Panc1 (cell line): ENCODE results near the gene SMCO1. TPM values are rescaled to one million over a fixed set of nuclear protein-coding genes. Genes with fewer than 3 reads are reported as not detected.

Experiments
- ATAC-seq: fragments of 200-7000 bp; cut with Tn5 transposase; 2 replicates; pipeline ENCODE4 v1.9.1; 2020; ENCODE audit warnings: mild to moderate bottlenecking, moderate library complexity
- BruUV-seq: library from RNA; stranded (reverse); fragments of 400-500 nt; replicated peaks from 2 replicates; lab custom pipeline; 2021; lab: Mats Ljungman, UMichigan
- CTCF ChIA-PET: fragments of 300-600 bp; sonication (Branson Sonifier 250); formaldehyde crosslinking; loops from one replicate; lab custom pipeline; 2022; ENCODE audit warnings: antibody characterized with exemption; lab: Charles Lee
- POLR2A ChIA-PET: fragments of 300-600 bp; sonication (Branson Sonifier 250); formaldehyde crosslinking; loops from one replicate; lab custom pipeline; 2022; ENCODE audit warnings: antibody characterized with exemption; lab: Charles Lee
- DNase-seq: peaks from one replicate; pipeline ENCODE4 v3.0.0-alpha.2; 2010; ENCODE audit warnings: low read depth, low spot score
- H3K27ac ChIP-seq: 2 replicates; pipeline ENCODE4 v1.5.1; 2011; ENCODE audit warnings: mild to moderate bottlenecking, low read length, inconsistent platforms
- H3K27me3 ChIP-seq: fragments of 200-500 bp; sonication (Bioruptor generic); 2 replicates; pipeline ENCODE4 v1.6.0; 2014; ENCODE audit warnings: low read length, inconsistent platforms; ENCODE audit not compliant: control insufficient read depth, insufficient read depth
- H3K36me3 ChIP-seq: fragments of 200-500 bp; sonication (Bioruptor generic); 2 replicates; pipeline ENCODE4 v1.5.1; 2014; ENCODE audit warnings: inconsistent platforms, mild to moderate bottlenecking, low read length, moderate library complexity; ENCODE audit not compliant: control insufficient read depth, insufficient read depth
- H3K4me1 ChIP-seq: 2 replicates; pipeline ENCODE4 v1.5.1; 2011; ENCODE audit warnings: inconsistent platforms, mild to moderate bottlenecking, low read length, moderate library complexity; ENCODE audit not compliant: control insufficient read depth, insufficient read depth
- H3K4me3 ChIP-seq, 2 experiments: 2 replicates each; pipeline ENCODE4 v1.5.1; 2011 to 2012; ENCODE audit warnings: low read depth in 2 of 2, low read length in 2 of 2, mild to moderate bottlenecking in 2 of 2, inconsistent platforms in 1 of 2, moderate library complexity in 1 of 2
- H3K9me3 ChIP-seq: fragments of 200-500 bp; sonication (Bioruptor generic); 2 replicates; pipeline ENCODE4 v1.5.1; 2014; ENCODE audit warnings: low read depth, mild to moderate bottlenecking, inconsistent platforms, low read length, moderate library complexity; ENCODE audit not compliant: control insufficient read depth, insufficient read depth
- POLR2AphosphoS5 ChIP-seq: IDR thresholded peaks from 2 replicates; pipeline ENCODE4 v1.6.1; 2012; ENCODE audit warnings: mild to moderate bottlenecking, low read depth, low read length, moderate library complexity
- SIN3A ChIP-seq: IDR thresholded peaks from 2 replicates; pipeline ENCODE4 v1.6.1; 2012; ENCODE audit warnings: low read depth, mild to moderate bottlenecking, low read length, moderate library complexity, borderline replicate concordance; ENCODE audit not compliant: insufficient read depth
- TCF7L2 ChIP-seq: IDR thresholded peaks from 2 replicates; pipeline ENCODE4 v1.6.1; 2011; ENCODE audit warnings: mild to moderate bottlenecking, low read depth, low read length, inconsistent platforms
- in situ Hi-C: cut with HindIII; loops from 2 replicates; pipeline ENCODE4 v1.10.0; 2016; ENCODE audit warnings: low sequenced_read_pairs, low pct_unique_long_range_greater_than_20kb
- intact Hi-C: fragments of 100-400 bp; cut with micrococcal nuclease; formaldehyde crosslinking; loops from one replicate; pipeline ENCODE4 v1.10.0; 2022; ENCODE audit not compliant: unreplicated experiment
- total RNA-seq: library from RNA; stranded (reverse); gene quantifications from one replicate; pipeline ENCODE4 v1.2.1, GENCODE V29; 2021; ENCODE audit not compliant: unreplicated experiment
- TF ChIP-seq, protein P1 (sequence below): fragments of 450-650 bp; IDR thresholded peaks from 2 replicates; pipeline ENCODE4 v1.5.1; 2017; ENCODE audit warnings: mild to moderate bottlenecking
- TF ChIP-seq, protein P2 (sequence below), 2 experiments: IDR thresholded peaks; 2 replicates each; pipeline ENCODE4 v1.6.1; 2011 to 2012; ENCODE audit warnings: low read depth in 2 of 2, control low read depth in 1 of 2, low read length in 1 of 2, mild to moderate bottlenecking in 1 of 2, moderate library complexity in 1 of 2; ENCODE audit not compliant: insufficient read depth in 1 of 2

SMCO1 gene
- total RNA-seq, 1 experiment from 2014 or later: not detected

DNA sequence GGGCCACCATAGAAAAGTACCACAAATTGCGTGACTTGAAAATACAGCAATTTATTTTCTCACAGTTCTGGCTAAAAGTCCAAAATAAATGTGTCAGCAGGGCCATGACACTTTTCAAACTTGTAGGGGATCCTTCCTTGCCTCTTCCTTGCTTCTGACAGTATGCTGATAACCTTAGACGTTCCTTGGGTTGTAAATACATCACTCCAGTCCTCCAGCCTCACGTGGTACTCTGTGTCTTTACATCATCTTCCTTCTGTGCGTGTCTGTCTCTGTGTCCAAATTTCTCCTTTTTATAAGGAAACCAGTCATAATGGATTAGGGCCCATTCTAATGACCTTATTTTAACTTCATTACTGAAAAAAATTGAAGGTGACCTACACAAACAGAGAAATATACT is 19.0 kb downstream of the SMCO1 start:
- intact Hi-C loops (no loop called here), in situ Hi-C loops (no loop called here)
- Histone ChIP-seq H3K4me1 (peaks cover 13% of the 10 kb centered on the region), H3K36me3 (no peaks in the 10 kb centered on the region), H3K27me3 (no peaks in the 10 kb centered on the region), H3K4me3 (no peak overlapping the region), H3K9me3 (no peaks in the 10 kb centered on the region), H3K27ac (no peak overlapping the region)
- BruUV-seq: no TSS peak
- TF ChIP-seq, protein P1, sequence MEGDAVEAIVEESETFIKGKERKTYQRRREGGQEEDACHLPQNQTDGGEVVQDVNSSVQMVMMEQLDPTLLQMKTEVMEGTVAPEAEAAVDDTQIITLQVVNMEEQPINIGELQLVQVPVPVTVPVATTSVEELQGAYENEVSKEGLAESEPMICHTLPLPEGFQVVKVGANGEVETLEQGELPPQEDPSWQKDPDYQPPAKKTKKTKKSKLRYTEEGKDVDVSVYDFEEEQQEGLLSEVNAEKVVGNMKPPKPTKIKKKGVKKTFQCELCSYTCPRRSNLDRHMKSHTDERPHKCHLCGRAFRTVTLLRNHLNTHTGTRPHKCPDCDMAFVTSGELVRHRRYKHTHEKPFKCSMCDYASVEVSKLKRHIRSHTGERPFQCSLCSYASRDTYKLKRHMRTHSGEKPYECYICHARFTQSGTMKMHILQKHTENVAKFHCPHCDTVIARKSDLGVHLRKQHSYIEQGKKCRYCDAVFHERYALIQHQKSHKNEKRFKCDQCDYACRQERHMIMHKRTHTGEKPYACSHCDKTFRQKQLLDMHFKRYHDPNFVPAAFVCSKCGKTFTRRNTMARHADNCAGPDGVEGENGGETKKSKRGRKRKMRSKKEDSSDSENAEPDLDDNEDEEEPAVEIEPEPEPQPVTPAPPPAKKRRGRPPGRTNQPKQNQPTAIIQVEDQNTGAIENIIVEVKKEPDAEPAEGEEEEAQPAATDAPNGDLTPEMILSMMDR: no peak
- TF ChIP-seq SIN3A: no peak
- TF ChIP-seq TCF7L2: no peak
- TF ChIP-seq, protein P2, sequence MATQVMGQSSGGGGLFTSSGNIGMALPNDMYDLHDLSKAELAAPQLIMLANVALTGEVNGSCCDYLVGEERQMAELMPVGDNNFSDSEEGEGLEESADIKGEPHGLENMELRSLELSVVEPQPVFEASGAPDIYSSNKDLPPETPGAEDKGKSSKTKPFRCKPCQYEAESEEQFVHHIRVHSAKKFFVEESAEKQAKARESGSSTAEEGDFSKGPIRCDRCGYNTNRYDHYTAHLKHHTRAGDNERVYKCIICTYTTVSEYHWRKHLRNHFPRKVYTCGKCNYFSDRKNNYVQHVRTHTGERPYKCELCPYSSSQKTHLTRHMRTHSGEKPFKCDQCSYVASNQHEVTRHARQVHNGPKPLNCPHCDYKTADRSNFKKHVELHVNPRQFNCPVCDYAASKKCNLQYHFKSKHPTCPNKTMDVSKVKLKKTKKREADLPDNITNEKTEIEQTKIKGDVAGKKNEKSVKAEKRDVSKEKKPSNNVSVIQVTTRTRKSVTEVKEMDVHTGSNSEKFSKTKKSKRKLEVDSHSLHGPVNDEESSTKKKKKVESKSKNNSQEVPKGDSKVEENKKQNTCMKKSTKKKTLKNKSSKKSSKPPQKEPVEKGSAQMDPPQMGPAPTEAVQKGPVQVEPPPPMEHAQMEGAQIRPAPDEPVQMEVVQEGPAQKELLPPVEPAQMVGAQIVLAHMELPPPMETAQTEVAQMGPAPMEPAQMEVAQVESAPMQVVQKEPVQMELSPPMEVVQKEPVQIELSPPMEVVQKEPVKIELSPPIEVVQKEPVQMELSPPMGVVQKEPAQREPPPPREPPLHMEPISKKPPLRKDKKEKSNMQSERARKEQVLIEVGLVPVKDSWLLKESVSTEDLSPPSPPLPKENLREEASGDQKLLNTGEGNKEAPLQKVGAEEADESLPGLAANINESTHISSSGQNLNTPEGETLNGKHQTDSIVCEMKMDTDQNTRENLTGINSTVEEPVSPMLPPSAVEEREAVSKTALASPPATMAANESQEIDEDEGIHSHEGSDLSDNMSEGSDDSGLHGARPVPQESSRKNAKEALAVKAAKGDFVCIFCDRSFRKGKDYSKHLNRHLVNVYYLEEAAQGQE (IDR thresholded peaks at IDR 0.05; ENCODE audit: insufficient read depth in 1 of 2, low read depth in 2 of 2, low read length in 1 of 2): no peak
- no peak for TF ChIP-seq POLR2AphosphoS5
- ATAC-seq (no peak), DNase-seq (no peak)
- POLR2A ChIA-PET: no interaction called here
- CTCF ChIA-PET: no interaction called here

DNA sequence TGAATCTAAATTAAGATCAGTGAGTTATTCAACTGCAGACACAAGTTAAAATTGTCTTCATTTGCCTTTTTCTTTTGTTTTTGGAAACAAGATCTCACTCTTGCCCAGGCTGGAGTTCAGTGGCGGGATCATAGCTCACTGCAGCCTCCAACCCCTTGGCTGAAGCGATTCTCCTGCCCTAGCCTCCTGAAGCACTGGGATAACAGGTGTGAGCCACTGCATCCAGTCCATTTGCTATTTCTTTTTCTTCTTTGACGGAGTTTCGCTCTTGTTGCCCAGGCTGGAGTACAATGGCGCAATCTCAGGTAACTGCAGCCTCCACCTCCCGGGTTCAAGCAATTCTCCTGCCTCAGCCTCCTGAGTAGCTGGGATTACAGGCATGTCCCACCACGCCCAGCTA is 21.9 kb downstream of the SMCO1 start:
- no peaks in the 10 kb centered on the region for H3K9me3 ChIP-seq
- ChIA-PET CTCF (interaction anchor here (0.5 kb wide), 1 partner anchor 12 kb away, joined by 6 read pairs; no protein-coding TSS in a partner anchor), POLR2A (no interaction called here)
- DNase-seq (no peak), ATAC-seq (no peak)
- intact Hi-C loops (no loop called here), in situ Hi-C loops (no loop called here)
- no peaks in the 10 kb centered on the region for H3K36me3 ChIP-seq
- TF ChIP-seq TCF7L2 (no peak), POLR2AphosphoS5 (no peak)
- TF ChIP-seq, protein P2 (IDR thresholded peaks at IDR 0.05; ENCODE audit: insufficient read depth in 1 of 2, low read depth in 2 of 2, low read length in 1 of 2): no peak
- TF ChIP-seq, protein P1: no peak
- H3K27ac ChIP-seq: no peak overlapping the region
- no peaks in the 10 kb centered on the region for H3K27me3 ChIP-seq
- no TSS peak for BruUV-seq
- no peak overlapping the region for H3K4me3 ChIP-seq
- H3K4me1 ChIP-seq: no peaks in the 10 kb centered on the region
